K562 (cell line): ENCODE measurements around the gene DRAXIN. TPM values are rescaled to one million over a fixed set of nuclear protein-coding genes. Genes with fewer than 3 reads are reported as not detected.

Source experiments
- BCOR ChIP-seq: fragments of 450-650 bp; IDR thresholded peaks from 2 replicates; pipeline ENCODE4 v1.6.1; 2016
- CCNT2 ChIP-seq: IDR thresholded peaks from 2 replicates; pipeline ENCODE4 v1.6.1; 2011; ENCODE audit warnings: borderline replicate concordance, low read depth, mild to moderate bottlenecking, moderate library complexity, mixed read lengths, low read length; ENCODE audit not compliant: insufficient read length; ENCODE audit errors: extremely low read depth
- CSDE1 ChIP-seq, 2 experiments: fragments of 450-650 bp; IDR thresholded peaks; 2 replicates each; pipeline ENCODE4 v1.6.1; 2016; ENCODE audit warnings: mild to moderate bottlenecking in 1 of 2
- CUX1 ChIP-seq: fragments of 200-800 bp; sonication (Bioruptor generic); IDR thresholded peaks from 2 replicates; pipeline ENCODE4 v1.6.1; 2016; ENCODE audit warnings: missing genetic modification characterization, missing compliant biosample characterization
- FOXA1 ChIP-seq: fragments of 450-650 bp; IDR thresholded peaks from 2 replicates; pipeline ENCODE4 v1.6.1; 2016; ENCODE audit warnings: mild to moderate bottlenecking, borderline replicate concordance
- FOXK2 ChIP-seq, 2 experiments: fragments of 450-650 bp; IDR thresholded peaks in 1 of 2; conservative IDR thresholded peaks in 1 of 2; 2 replicates each; pipeline ENCODE4 v1.6.1; 2016; ENCODE audit warnings: low read depth in 2 of 2, mild to moderate bottlenecking in 1 of 2
- GABPB1 ChIP-seq: sonication (generic); formaldehyde crosslinking; IDR thresholded peaks from 2 replicates; pipeline ENCODE4 v1.8.0; 2022; ENCODE audit warnings: mild to moderate bottlenecking, missing genetic modification reagents
- GTF2E2 ChIP-seq: fragments of 200-800 bp; sonication (Bioruptor generic); IDR thresholded peaks from 2 replicates; pipeline ENCODE4 v1.6.1; 2016; ENCODE audit warnings: missing genetic modification characterization, missing compliant biosample characterization
- JUNB ChIP-seq: fragments of 450-650 bp; formaldehyde crosslinking; conservative IDR thresholded peaks from 2 replicates; pipeline ENCODE4 v1.4.0; 2020; ENCODE audit warnings: mild to moderate bottlenecking
- KHSRP ChIP-seq: fragments of 450-650 bp; IDR thresholded peaks from 2 replicates; pipeline ENCODE4 v1.6.1; 2017
- NFE2 ChIP-seq: IDR thresholded peaks from 2 replicates; pipeline ENCODE4 v1.6.1; 2014; ENCODE audit warnings: antibody characterized with exemption, low read depth
- PHF8 ChIP-seq: fragments of 200-600 bp; sonication (generic); IDR thresholded peaks from 2 replicates; pipeline ENCODE4 v1.6.1; 2012; ENCODE audit warnings: mixed run types, mild to moderate bottlenecking, inconsistent platforms, low read length, moderate library complexity, borderline replicate concordance
- RBM34 ChIP-seq: fragments of 200-400 bp; formaldehyde crosslinking; IDR thresholded peaks from 2 replicates; pipeline ENCODE4 v1.6.1; 2018; ENCODE audit warnings: low read length, borderline replicate concordance; ENCODE audit not compliant: insufficient read depth
- SIN3B ChIP-seq: fragments of 450-650 bp; IDR thresholded peaks from 2 replicates; pipeline ENCODE4 v1.6.1; 2017; ENCODE audit warnings: low read depth, mild to moderate bottlenecking, moderate library complexity
- STAG1 ChIP-seq: sonication (generic); formaldehyde crosslinking; IDR thresholded peaks from 2 replicates; pipeline ENCODE4 v1.5.0; 2020; ENCODE audit warnings: missing genetic modification reagents, borderline replicate concordance
- TAL1 ChIP-seq: fragments of 450-650 bp; IDR thresholded peaks from 2 replicates; pipeline ENCODE4 v1.6.1; 2016; ENCODE audit warnings: mild to moderate bottlenecking
- ZFP36 ChIP-seq: fragments of 150-350 bp; IDR thresholded peaks from 2 replicates; pipeline ENCODE4 v1.6.1; 2018; ENCODE audit warnings: low read length, low read depth; ENCODE audit not compliant: partially characterized antibody
- ZFP91 ChIP-seq: sonication (generic); formaldehyde crosslinking; IDR thresholded peaks from 2 replicates; pipeline ENCODE4 v1.8.0; 2022; ENCODE audit warnings: mild to moderate bottlenecking, missing genetic modification reagents
- ZNF347 ChIP-seq: fragments of 450-650 bp; formaldehyde crosslinking; IDR thresholded peaks from 2 replicates; pipeline ENCODE4 v1.4.0; 2020; ENCODE audit warnings: low read depth, mild to moderate bottlenecking, moderate library complexity
- ZNF644 ChIP-seq: fragments of 200-800 bp; sonication (Bioruptor generic); IDR thresholded peaks from 2 replicates; pipeline ENCODE4 v1.6.1; 2016; ENCODE audit warnings: low read depth, missing genetic modification characterization, missing compliant biosample characterization
- ZNF830 ChIP-seq: fragments of 250-450 bp; sonication (Bioruptor Pico); IDR thresholded peaks from 2 replicates; pipeline ENCODE4 v1.5.0; 2021; ENCODE audit warnings: mild to moderate bottlenecking
- polyA plus RNA-seq, 8 experiments: library from polyadenylated mRNA; depleted of rRNA in 4 of 8; stranded (reverse) in 5 of 8; unstranded in 3 of 8; fragments of >200 nt; fragmentation: Nextera tagmentation in 2 of 8; fragmentation: Illumina TruSeq in 1 of 8; extraction: Ambion mirVana in 2 of 8; extraction: Trizol in 1 of 8; gene quantifications; 2 replicates each; pipeline versions ENCODE4 v1.2.1 to v1.2.3, GENCODE V29; 2011 to 2014; ENCODE audit warnings: inconsistent platforms in 1 of 8, missing spikeins in 1 of 8
- total RNA-seq, 7 experiments: library from RNA; depleted of rRNA in 6 of 7; stranded (reverse); fragments of >200 nt in 6 of 7; fragmentation: Illumina TruSeq in 2 of 7; extraction: Trizol in 2 of 7; gene quantifications; 2 replicates each; pipeline versions ENCODE4 v1.2.1 to v1.2.3, GENCODE V29; 2011 to 2021; ENCODE audit warnings: low replicate concordance in 1 of 7

Gene DRAXIN
- total and polyA plus RNA-seq, 9 of the 15 experiments (the other 6 are each of a cell fraction or from before 2014, with no cell fraction given) = 0.01 to 0.04 (median 0.01) TPM; not detected in 6

GRCh38 chr1:11654137-11654938, 37.2 kb upstream of the DRAXIN start, which contains the start of the genes FBXO2 and FBXO44 (continued):
- TF ChIP-seq NFE2 (no peak), BCOR (peak; percentile 85), FOXK2 (conservative IDR thresholded peaks at IDR 0.05 in 1 of 2, IDR thresholded peaks at IDR 0.05 in 1 of 2; ENCODE audit: low read depth in 2 of 2) (no peak), ZFP91 (peak; percentile 83; the same call in 1 of the 2 replicates), TAL1 (no peak), KHSRP (no peak), GABPB1 (CRISPR knock-in tag) (no peak), GTF2E2 (tag) (no peak), STAG1 (no peak), ZNF644 (tag) (no peak), CSDE1 (IDR thresholded peaks at IDR 0.05) (no peak), SIN3B (no peak), JUNB (CRISPR knock-in tag) (no peak), CCNT2 (no peak), FOXA1 (no peak), RBM34 (no peak), PHF8 (0 out of 2 replicates have a peak, but pooled peaks have one; percentile 21), CUX1 (CRISPR knock-in tag) (no peak), ZNF830 (CRISPR knock-in tag) (no peak), ZNF347 (CRISPR knock-in tag) (no peak), ZFP36 (peak; percentile 98)
